Activated naive CD4-positive, alpha-beta T cell treated with anti-CD3 and anti-CD28 coated beads, Interleukin-2, amount 50 U/mL, for 72 hours (primary cell): Measurements from ENCODE around the gene IKZF5. TPM values are rescaled to one million over a fixed set of nuclear protein-coding genes. Genes with fewer than 3 reads are reported as not detected.

Source experiments
- ATAC-seq, 2 donors: fragments of 150-1000 bp; cut with Tn5 transposase; 2 replicates each; pipeline ENCODE4 v1.10.0; 2021; ENCODE audit warnings: mild to moderate bottlenecking in 2 of 2, moderate library complexity in 2 of 2
- DNase-seq, 2 donors: peaks; one replicate each; pipeline ENCODE4 v3.0.0; 2021 to 2022; ENCODE audit warnings: low spot score in 2 of 2
- H3K27ac Mint-ChIP-seq, 2 donors: one replicate each; pipeline ENCODE4 v1.8.0; 2022; ENCODE audit warnings: mild to moderate bottlenecking in 2 of 2, mixed read lengths in 2 of 2
- H3K36me3 Mint-ChIP-seq, 2 donors: one replicate each; pipeline ENCODE4 v1.8.0; 2022; ENCODE audit warnings: mixed read lengths in 2 of 2
- H3K9me3 Mint-ChIP-seq, 2 donors: one replicate each; pipeline ENCODE4 v1.8.0; 2022; ENCODE audit warnings: mixed read lengths in 2 of 2
- total RNA-seq, 2 donors: library from RNA; stranded (reverse); gene quantifications; one replicate each; pipeline ENCODE4 v1.2.3, GENCODE V29; 2022

IKZF5 gene
- total RNA-seq, 2 donors from 2014 or later = 20.2 to 24.6 TPM

GRCh38 chr10:122957474-122957873 is 51.1 kb downstream of the IKZF5 start:
- DNase-seq = no peak
- Mint-ChIP-seq H3K27ac (no peak overlapping the region), H3K9me3 (peaks cover 0 to 7% of the 10 kb centered on the region in 2 donors), H3K36me3 (peaks cover 23 to 33% of the 10 kb centered on the region in 2 donors)
- ATAC-seq = no peak

GRCh38 chr10:122955892-122956291 is 52.7 kb downstream of the IKZF5 start:
- H3K36me3 Mint-ChIP-seq = peaks cover 27 to 31% of the 10 kb centered on the region in 2 donors
- no peak for DNase-seq
- no peak for ATAC-seq
- H3K9me3 Mint-ChIP-seq = peaks cover 0 to 5% of the 10 kb centered on the region in 2 donors
- no peak overlapping the region for H3K27ac Mint-ChIP-seq

GRCh38 chr10:122954731-122955050 is 53.9 kb downstream of the IKZF5 start:
- no peak for ATAC-seq
- Mint-ChIP-seq H3K9me3 (peaks cover 0 to 5% of the 10 kb centered on the region in 2 donors), H3K36me3 (peaks cover 27 to 31% of the 10 kb centered on the region in 2 donors), H3K27ac (peak overlapping the region in 1 of 2 donors; percentile 93)
- no peak for DNase-seq

GRCh38 chr10:122953902-122954730 is 54.5 kb downstream of the IKZF5 start, which contains the start of gene C10orf88:
TSS of gene C10orf88 (minus strand) at chr10:122954227. CDS start at chr10:122954178, 49 bp downstream.
- ATAC-seq (peak; percentile 97 to 98), DNase-seq (peak; percentile 92 to 98)
- peaks cover 0 to 5% of the 10 kb centered on the region in 2 donors for H3K9me3 Mint-ChIP-seq
- H3K27ac Mint-ChIP-seq = peak within 1 kb of the TSS; percentile 86 to 93
- peaks cover 27 to 31% of the 10 kb centered on the region in 2 donors for H3K36me3 Mint-ChIP-seq

GRCh38 chr10:122949296-122949695 is 59.3 kb downstream of the IKZF5 start:
- Mint-ChIP-seq H3K36me3 (peaks cover 26 to 38% of the 10 kb centered on the region in 2 donors), H3K27ac (no peak overlapping the region), H3K9me3 (peaks cover 0 to 3% of the 10 kb centered on the region in 2 donors)
- DNase-seq = no peak
- no peak for ATAC-seq

Other genes with a start within 250 kb of the IKZF5 start
- gene CUZD1, start 162.9 kb downstream of the IKZF5 start, total RNA-seq = 1 to 10 TPM in 1 of 2 donors, under 1 TPM in 1; 0.73 to 2.1 TPM
- 10 to 100 TPM; 10.4 to 12.0 TPM for gene FAM24B, start 129.2 kb downstream of the IKZF5 start, total RNA-seq
- not detected for gene FAM24A, start 98.2 kb downstream of the IKZF5 start, total RNA-seq
- gene C10orf88, start 54.6 kb downstream of the IKZF5 start, total RNA-seq = 10 to 100 TPM in 1 of 2 donors, 1 to 10 TPM in 1; 8.8 to 12.2 TPM
- 1 to 10 TPM; 2.7 to 6.1 TPM for gene PSTK, start 28.4 kb downstream of the IKZF5 start, total RNA-seq
- 10 to 100 TPM; 16.8 to 25.1 TPM for gene ACADSB, start 211 bp upstream of the IKZF5 start, total RNA-seq
- under 1 TPM in 1 of 2 donors, not detected in 1; 0.20 TPM for gene HMX3, start 127.2 kb upstream of the IKZF5 start, total RNA-seq
- gene HMX2, start 139.3 kb upstream of the IKZF5 start, total RNA-seq = under 1 TPM; 0.18 to 0.60 TPM
- gene BUB3, start 145.6 kb upstream of the IKZF5 start, total RNA-seq = 100 to 1,000 TPM; 215 to 332 TPM